NCI-H226 (cell line): ENCODE data around the gene THADA.

Experiments used
- DNase-seq: peaks from one replicate; pipeline ENCODE4 v3.0.0-alpha.2; 2015

Gene THADA

DNA sequence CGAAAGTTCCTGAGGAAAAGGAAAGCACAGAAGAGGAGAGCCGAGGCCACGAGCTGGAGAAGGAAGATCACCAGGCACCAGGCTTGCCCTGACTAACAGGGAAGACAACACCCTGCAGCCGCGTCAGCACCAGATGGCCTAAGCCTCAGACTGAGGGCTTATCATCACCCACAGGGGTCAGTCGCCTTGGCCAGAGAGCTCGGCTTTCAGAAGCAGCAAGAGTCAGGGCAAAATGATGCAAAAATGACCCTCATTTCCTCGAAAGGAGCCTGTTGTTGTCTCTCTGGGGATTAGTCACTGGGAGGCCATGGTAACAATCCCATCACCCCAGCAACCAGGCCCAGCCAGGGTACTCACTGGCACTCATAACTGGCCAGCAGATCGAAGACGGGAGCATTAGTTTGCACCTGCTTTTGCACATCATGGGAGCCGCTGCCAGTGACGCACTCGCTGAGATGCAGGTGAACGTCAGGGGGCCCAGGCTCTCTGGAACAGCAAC is 326.7 kb downstream of the THADA start:
- DNase-seq, result peak; percentile 79

- no peak for DNase-seq
These were observed 327.5 kb downstream of the THADA start for GRCh38 chr2:43268066-43268953.

GRCh38 chr2:43267381-43267780 is 328.5 kb downstream of the THADA start:
- DNase-seq, result no peak

DNA sequence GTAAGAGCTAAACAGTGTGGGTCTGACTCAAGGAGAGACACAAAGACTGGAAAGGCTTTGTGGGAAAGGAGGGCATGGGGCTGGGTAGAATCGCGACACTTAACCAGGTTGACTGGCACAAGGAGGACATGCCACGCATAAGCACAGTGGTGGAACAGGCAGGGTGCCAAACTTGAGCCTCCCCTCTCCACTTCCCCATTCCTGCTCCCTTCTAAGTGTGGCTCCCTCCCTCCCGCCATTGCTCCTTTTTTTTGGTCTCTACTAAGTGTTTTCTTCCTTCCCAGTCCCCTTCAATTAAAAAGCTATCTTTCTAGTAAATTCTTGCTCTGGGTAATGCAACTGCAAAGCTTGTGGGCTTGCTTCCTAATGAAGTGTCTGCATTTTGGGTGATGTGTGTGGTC is 329.1 kb downstream of the THADA start:
- DNase-seq, result no peak

- DNase-seq, result no peak
These were observed 330.4 kb downstream of the THADA start for GRCh38 chr2:43265421-43265820.

GRCh38 chr2:43265001-43265400 is 330.8 kb downstream of the THADA start:
- no peak for DNase-seq

GRCh38 chr2:43262951-43263350 is 332.9 kb downstream of the THADA start:
- no peak for DNase-seq

DNA sequence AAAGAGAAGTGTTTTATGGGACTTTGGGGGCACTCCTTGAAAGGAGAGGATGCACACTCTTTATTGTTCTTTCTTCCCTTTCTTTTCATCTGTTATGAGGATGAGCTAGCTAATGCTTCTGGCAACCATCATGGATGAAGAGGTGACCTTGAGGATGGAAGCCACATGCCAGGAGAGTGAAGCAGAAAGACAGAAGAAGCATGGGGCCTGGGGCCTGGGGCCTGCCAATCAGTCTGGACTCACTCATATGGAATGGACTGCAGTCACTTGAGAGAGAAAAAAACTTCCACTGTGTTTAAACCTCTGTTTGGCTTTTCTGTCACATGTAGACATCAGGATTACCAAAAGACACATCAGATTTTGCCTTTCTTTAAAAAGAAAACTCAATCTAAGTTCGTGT is 333.6 kb downstream of the THADA start:
- no peak for DNase-seq

DNA sequence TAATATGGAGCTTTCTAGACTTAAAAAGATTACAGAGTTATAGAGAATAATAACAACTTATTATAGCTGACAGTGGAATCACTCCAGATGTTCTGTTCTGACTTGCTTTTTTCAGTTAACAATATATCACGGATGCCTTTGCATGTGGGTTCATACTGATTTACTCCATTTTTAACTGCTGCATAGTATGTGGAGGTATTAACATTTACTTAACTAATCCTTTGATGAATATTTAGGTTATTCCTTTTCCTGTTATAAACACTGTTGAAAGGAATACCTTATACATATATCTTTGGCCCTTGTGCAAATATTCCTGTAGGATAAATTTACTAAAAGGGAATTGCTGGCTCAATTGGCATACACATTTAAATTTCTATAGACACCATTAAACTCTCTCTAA is 336.3 kb downstream of the THADA start:
- no peak for DNase-seq

- DNase-seq, result no peak
These were observed 337.2 kb downstream of the THADA start for GRCh38 chr2:43258547-43259156.

GRCh38 chr2:43255296-43255910 is 340.4 kb downstream of the THADA start:
- no peak for DNase-seq

DNA sequence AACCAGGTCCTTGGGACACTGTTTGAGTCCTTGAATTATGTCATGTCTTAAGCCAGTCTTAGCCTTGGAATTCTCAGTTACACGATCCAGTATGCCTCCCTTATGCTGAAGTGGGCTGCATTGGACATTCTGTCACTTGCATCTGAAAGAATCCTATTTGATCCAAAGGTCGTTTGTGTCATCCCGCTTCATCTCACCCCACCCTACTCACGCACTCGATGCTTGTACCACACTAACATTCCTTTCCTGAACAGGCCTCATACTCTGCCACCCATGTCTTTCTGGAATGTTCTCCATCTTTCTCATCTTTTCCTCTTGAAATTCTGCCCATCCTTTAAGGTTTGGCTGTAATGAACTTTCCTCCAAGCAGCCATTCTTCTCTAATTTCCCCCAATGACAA is 341.5 kb downstream of the THADA start:
- DNase-seq, result no peak

DNA sequence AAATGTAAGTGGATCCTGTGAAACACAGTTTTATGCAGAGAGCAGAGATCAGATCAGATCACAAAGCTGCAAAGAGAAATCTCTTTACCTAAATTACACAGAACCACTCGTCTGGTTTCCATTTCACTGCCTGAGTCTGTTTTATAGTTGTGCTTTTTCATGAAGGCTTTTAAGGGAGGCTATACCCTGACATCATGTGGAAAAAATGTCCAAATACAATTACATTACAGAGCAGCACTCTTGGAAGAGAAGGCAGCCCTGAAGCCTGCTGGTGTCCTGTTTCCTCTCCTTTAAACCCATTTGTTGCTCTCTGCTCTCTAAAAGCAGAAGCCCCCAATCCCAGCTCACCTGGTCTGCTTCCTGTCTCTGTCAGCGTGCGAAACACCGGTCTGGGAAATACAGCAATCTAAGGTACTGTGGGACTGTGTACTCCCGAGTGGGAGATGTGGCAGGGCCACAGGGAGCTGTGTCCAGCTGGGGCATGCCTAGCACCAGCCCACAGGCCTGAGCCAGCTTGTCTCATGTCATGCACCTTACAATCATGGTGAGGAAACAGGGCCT is 344.6 kb downstream of the THADA start:
- DNase-seq, result peak; percentile 3

- no peak for DNase-seq
These were observed 345.8 kb downstream of the THADA start for GRCh38 chr2:43250015-43250414.

DNA sequence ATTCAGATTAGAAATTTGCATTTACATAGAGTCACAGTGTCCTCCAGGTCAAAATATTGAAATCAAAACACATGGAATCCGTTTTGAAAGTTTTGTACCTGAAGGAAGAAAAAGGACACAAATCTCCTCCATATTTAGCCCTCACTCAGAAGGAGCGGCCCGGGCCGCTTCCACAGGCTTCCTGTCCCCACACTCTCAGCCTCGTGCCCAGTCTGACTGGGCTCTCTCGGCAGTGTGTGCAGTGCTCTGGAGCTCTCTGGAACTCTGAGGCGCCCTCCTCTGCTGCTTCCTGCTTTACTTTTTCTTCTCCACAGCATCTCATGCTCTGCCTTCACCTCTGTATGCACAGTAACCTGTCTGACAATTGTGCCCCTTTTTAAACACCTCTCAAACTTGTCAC is 347.2 kb downstream of the THADA start:
- DNase-seq, result no peak

DNA sequence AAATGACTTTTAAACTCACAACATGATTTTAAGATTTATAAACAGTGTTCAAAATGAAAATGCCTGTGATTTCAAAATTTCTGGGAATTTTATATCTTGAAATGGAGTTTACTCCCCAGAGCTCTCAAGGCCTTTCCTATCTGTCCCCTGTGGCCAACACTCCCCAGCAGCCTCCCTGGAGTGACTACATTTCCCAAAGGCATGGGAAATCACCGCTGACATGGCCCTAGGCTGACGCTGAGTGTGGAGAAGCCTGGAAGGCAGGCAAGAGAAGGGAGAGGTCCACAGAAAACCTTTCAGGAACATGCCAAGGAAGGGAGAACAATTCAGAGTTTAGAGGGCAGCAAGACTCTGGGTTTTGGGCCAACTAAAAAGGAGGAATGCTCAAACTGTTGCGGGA is 349.2 kb downstream of the THADA start:
- DNase-seq, result no peak

DNA sequence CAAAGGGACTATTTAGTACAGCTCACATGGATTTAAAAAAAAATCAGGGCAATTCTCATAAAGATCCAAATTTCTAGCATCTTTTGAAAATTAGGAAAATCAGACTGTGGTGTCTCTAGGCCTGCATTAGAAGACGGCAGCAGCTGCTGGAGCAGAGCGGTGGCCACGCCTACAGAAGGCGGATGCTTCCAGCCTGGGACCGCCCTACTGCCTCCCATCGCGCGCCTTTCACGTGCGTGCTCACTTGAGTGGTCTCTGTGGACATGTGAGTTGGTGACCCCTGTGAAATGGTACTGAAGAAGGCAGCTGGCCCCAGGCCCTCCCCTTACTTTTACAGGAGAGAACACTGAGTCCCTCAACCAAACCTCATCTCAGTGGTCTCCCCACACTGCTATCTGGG is 354.3 kb downstream of the THADA start:
- DNase-seq, result no peak

- no peak for DNase-seq
These were observed 355.1 kb downstream of the THADA start for GRCh38 chr2:43240766-43241150.

DNA sequence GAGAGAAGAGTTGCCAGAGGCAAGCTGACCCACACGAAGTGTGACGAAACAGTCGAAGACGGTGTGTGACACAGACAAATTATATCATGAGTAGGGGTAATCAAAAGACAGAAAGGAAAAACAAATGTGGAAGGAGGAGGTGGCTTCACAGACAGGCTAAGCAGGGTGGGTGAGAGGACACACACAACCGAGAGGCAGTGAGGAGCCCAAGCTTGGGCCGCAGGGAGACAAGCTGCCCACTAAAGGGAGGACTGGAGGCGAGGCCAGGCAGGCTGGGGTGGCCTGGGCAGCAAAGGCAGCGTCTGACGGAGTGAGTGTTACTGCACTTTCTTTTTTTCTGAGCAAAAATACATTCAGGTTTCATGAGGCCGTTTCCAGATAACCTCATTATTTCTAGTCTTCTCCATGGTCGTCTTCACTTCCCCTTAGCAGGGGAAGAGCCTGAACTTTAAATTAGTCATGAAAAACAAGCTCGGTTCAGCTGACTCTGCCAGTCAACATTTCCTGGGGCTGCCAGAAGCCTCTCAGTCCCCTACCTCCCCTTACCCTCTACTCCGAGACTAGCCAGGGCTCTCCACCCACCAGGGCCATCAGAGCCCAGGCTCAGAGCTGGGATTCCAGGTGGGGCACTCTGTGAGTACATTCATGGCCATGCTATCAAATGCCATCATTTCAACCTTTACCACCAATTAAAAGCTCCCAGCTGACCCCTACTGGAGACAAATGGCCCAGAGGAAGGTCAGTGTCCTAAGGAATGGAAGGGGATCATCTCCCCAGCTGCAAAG is 355.7 kb downstream of the THADA start:
- DNase-seq, result no peak

DNA sequence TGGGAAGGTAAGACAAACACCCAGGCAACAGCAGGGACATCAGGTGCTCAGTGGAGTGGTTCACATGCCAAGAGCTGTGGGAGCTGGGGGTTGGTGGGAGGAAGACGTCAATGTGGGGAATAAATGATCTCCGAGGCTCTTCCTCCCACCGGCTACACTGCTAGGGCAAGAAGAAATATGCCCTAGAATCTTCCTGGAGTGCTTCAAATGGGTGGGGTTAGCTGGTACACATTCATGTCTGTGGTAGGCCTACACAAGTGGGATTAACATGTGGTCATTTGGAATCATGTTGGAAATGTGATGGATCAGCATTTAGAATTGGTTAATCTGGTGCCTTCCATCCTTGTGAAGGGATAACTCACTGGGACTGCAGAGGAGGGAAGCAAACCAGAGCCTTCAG is 357.0 kb downstream of the THADA start:
- no peak for DNase-seq

DNA sequence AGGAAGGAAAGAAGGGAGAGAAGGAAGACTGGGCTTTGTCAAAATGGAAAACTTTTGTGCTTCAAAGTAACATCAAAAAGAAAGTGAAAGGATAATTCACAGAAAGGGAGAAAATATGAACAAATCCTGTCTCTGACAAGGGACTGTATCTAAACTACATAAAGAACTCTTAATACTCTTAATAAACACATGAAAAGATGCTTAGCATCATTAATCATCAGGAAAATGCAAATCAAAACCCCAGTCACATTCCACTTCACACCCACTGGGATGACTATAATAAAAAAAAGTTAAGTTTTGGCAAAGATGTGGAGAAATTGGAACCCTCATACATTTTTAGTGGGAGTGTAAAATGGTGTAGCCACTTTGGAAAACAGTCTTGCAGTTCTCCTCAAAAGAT is 357.7 kb downstream of the THADA start:
- no peak for DNase-seq
